ENCODE measurements around the gene FRAT2.
"Not testable (repeated sequence)": the region's sequence is repeated elsewhere in the genome, so short reads cannot be mapped to it uniquely, and the experiment has no call there.

FRAT2 gene

GRCh38 chr10:97291357-97292096 lies 43.0 kb downstream of the FRAT2 start:
- DNase-seq (ENCODE audit: low spot score), result no peak

GRCh38 chr10:97290576-97291356 lies 43.8 kb downstream of the FRAT2 start:
- DNase-seq (ENCODE audit: low spot score), result not testable (repeated sequence)

GRCh38 chr10:97290076-97290475 lies 44.5 kb downstream of the FRAT2 start:
- DNase-seq (ENCODE audit: low spot score), result not testable (repeated sequence)

All from HuH-7 (cell line).